Liver (tissue), 9 donors: ENCODE data around the gene CEP68. TPM values are rescaled to one million over a fixed set of nuclear protein-coding genes. Genes with fewer than 3 reads are reported as not detected.

Source experiments
- DNase-seq: peaks from one replicate; pipeline ENCODE4 v3.0.0-alpha.2; 2017; ENCODE audit warnings: low spot score
- H3K27ac ChIP-seq, 2 donors: one replicate each; pipeline ENCODE4 v1.7.0; 2013; ENCODE audit warnings: inconsistent platforms in 2 of 2, low read length in 2 of 2, control low read depth in 1 of 2, low read depth in 1 of 2, mild to moderate bottlenecking in 1 of 2
- H3K27me3 ChIP-seq, 4 donors: one replicate each; pipeline versions ENCODE4 v1.6.1 to v1.7.0; 2013; ENCODE audit warnings: low read length in 3 of 4, inconsistent platforms in 1 of 4, mild to moderate bottlenecking in 1 of 4, moderate library complexity in 1 of 4; ENCODE audit not compliant: control insufficient read depth in 4 of 4, insufficient read depth in 4 of 4
- H3K36me3 ChIP-seq, 4 donors: one replicate each; pipeline versions ENCODE4 v1.6.1 to v1.7.0; 2013; ENCODE audit warnings: low read length in 3 of 4, mild to moderate bottlenecking in 3 of 4, low read depth in 1 of 4, moderate library complexity in 1 of 4; ENCODE audit not compliant: control insufficient read depth in 4 of 4, insufficient read depth in 3 of 4
- H3K4me1 ChIP-seq, 4 donors: one replicate each; pipeline versions ENCODE4 v1.6.1 to v1.7.0; 2013; ENCODE audit warnings: low read length in 3 of 4, mild to moderate bottlenecking in 3 of 4, moderate library complexity in 1 of 4; ENCODE audit not compliant: control insufficient read depth in 4 of 4, insufficient read depth in 4 of 4
- H3K4me3 ChIP-seq, 3 donors: one replicate each; pipeline versions ENCODE4 v1.6.1 to v1.7.0; 2013; ENCODE audit warnings: low read length in 3 of 3, control low read depth in 1 of 3, low read depth in 1 of 3, mild to moderate bottlenecking in 1 of 3
- H3K9ac ChIP-seq, 2 donors: one replicate each; pipeline ENCODE4 v1.7.0; 2013; ENCODE audit warnings: low read length in 2 of 2, mild to moderate bottlenecking in 2 of 2, moderate library complexity in 2 of 2, control low read depth in 1 of 2, low read depth in 1 of 2
- H3K9me3 ChIP-seq, 4 donors: one replicate each; pipeline versions ENCODE4 v1.6.1 to v1.7.0; 2013; ENCODE audit warnings: low read length in 3 of 4; ENCODE audit not compliant: control insufficient read depth in 4 of 4
- ATF3 ChIP-seq: IDR thresholded peaks from 2 replicates; pipeline ENCODE4 v1.6.1; 2016; ENCODE audit warnings: antibody characterized with exemption
- CTCF ChIP-seq: fragments of 150-350 bp; IDR thresholded peaks from 2 replicates; pipeline ENCODE4 v1.5.1; 2017; ENCODE audit warnings: improper control_type of control experiment, low read depth, low read length; ENCODE audit not compliant: missing input control
- EGR1 ChIP-seq, 2 donors: IDR thresholded peaks; 2 replicates each; pipeline ENCODE4 v1.6.1; 2016 to 2018; ENCODE audit warnings: antibody characterized with exemption in 2 of 2, low read depth in 2 of 2
- FOXA1 ChIP-seq: IDR thresholded peaks from 2 replicates; pipeline ENCODE4 v1.6.1; 2016; ENCODE audit warnings: antibody characterized with exemption
- FOXA2 ChIP-seq: IDR thresholded peaks from 2 replicates; pipeline ENCODE4 v1.6.1; 2016; ENCODE audit warnings: antibody characterized with exemption
- GABPA ChIP-seq, 2 donors: IDR thresholded peaks in 1 of 2; conservative IDR thresholded peaks in 1 of 2; 2 replicates each; pipeline ENCODE4 v1.6.1; 2016; ENCODE audit warnings: antibody characterized with exemption in 2 of 2, mild to moderate bottlenecking in 1 of 2, moderate library complexity in 1 of 2
- HNF4A ChIP-seq, 2 donors: conservative IDR thresholded peaks; 2 replicates each; pipeline ENCODE4 v1.6.1; 2016; ENCODE audit warnings: antibody characterized with exemption in 2 of 2, mild to moderate bottlenecking in 2 of 2
- JUND ChIP-seq, 2 donors: IDR thresholded peaks; 2 replicates each; pipeline ENCODE4 v1.6.1; 2016; ENCODE audit warnings: antibody characterized with exemption in 2 of 2
- NR2F2 ChIP-seq: IDR thresholded peaks from 2 replicates; pipeline ENCODE4 v1.6.1; 2016; ENCODE audit warnings: antibody characterized with exemption
- RAD21 ChIP-seq, 2 donors: IDR thresholded peaks; 2 replicates each; pipeline ENCODE4 v1.6.1; 2016; ENCODE audit warnings: antibody characterized with exemption in 2 of 2, mild to moderate bottlenecking in 2 of 2
- REST ChIP-seq: IDR thresholded peaks from 2 replicates; pipeline ENCODE4 v1.6.1; 2016; ENCODE audit warnings: antibody characterized with exemption, mild to moderate bottlenecking
- RXRA ChIP-seq, 2 donors: IDR thresholded peaks; 2 replicates each; pipeline ENCODE4 v1.6.1; 2017 to 2018; ENCODE audit warnings: antibody characterized with exemption in 2 of 2, mild to moderate bottlenecking in 1 of 2
- SP1 ChIP-seq: IDR thresholded peaks from 2 replicates; pipeline ENCODE4 v1.6.1; 2018; ENCODE audit warnings: antibody characterized with exemption, mild to moderate bottlenecking
- TAF1 ChIP-seq: conservative IDR thresholded peaks from 2 replicates; pipeline ENCODE4 v1.6.1; 2016; ENCODE audit warnings: antibody characterized with exemption, mild to moderate bottlenecking
- YY1 ChIP-seq: IDR thresholded peaks from 2 replicates; pipeline ENCODE4 v1.6.1; 2016; ENCODE audit warnings: antibody characterized with exemption, mild to moderate bottlenecking
- ZBTB33 ChIP-seq: IDR thresholded peaks from 2 replicates; pipeline ENCODE4 v1.6.1; 2016; ENCODE audit warnings: antibody characterized with exemption
- WGBS: extraction: QIAGEN DNeasy Blood & Tissue Kit; methylation state at CpG from one replicate; pipeline ENCODE4 v1.1.7; 2013; 5-methylcytosine and 5-hydroxymethylcytosine counted together
- polyA plus RNA-seq, 2 donors: library from polyadenylated mRNA; stranded (reverse) in 1 of 2; unstranded in 1 of 2; fragments of 200-250 nt in 1 of 2; fragments of >200 nt in 1 of 2; fragmentation: Nextera tagmentation in 1 of 2; extraction: Ambion mirVana in 1 of 2; gene quantifications; one replicate each; pipeline versions ENCODE4 v1.2.1 to v1.2.3, GENCODE V29; 2013 to 2015
- total RNA-seq, 2 donors: library from RNA; depleted of rRNA; stranded (reverse); fragments of >200 nt; gene quantifications; one replicate each; pipeline ENCODE4 v1.2.3, GENCODE V29; 2014
- donor health status: healthy.
- donor health status: healthy.
- donor health status: healthy.
- donor health status: healthy.
- donor health status: healthy.

CEP68 gene
- total and polyA plus RNA-seq, 4 donors, result 2.1 to 5.8 (median 4.1) TPM

- Histone ChIP-seq H3K27me3 (no peaks in the 10 kb centered on the region), H3K9me3 (peaks cover 0 to 3% (median 0%) of the 10 kb centered on the region in 4 donors), H3K4me1 (peaks cover 0 to 5% (median 4%) of the 10 kb centered on the region in 4 donors), H3K36me3 (peaks cover 0 to 3% (median 0%) of the 10 kb centered on the region in 4 donors), H3K9ac (no peak overlapping the region), H3K27ac (no peak overlapping the region), H3K4me3 (no peak overlapping the region)
- TF ChIP-seq ZBTB33, result no peak
- no peak for TF ChIP-seq CTCF
- TF ChIP-seq HNF4A (conservative IDR thresholded peaks at IDR 0.05), result no peak
- no peak for TF ChIP-seq TAF1
- no peak for TF ChIP-seq JUND (IDR thresholded peaks at IDR 0.05)
- no peak for TF ChIP-seq NR2F2
- TF ChIP-seq SP1, result no peak
- no peak for TF ChIP-seq EGR1 (IDR thresholded peaks at IDR 0.05; ENCODE audit: low read depth in 2 of 2)
- 82% methylated on average over 2 of the region's 2 CpGs for WGBS
- DNase-seq, result no peak
Measured at GRCh38 chr2:65043001-65043400, 13.2 kb upstream of the CEP68 start.

GRCh38 chr2:65044097-65044735 lies 12.0 kb upstream of the CEP68 start:
- Histone ChIP-seq H3K9me3 (peaks cover 0 to 3% (median 0%) of the 10 kb centered on the region in 4 donors), H3K27me3 (no peaks in the 10 kb centered on the region), H3K4me3 (no peak overlapping the region), H3K27ac (no peak overlapping the region), H3K4me1 (peaks cover 0 to 5% (median 4%) of the 10 kb centered on the region in 4 donors), H3K36me3 (peaks cover 0 to 3% (median 0%) of the 10 kb centered on the region in 4 donors), H3K9ac (no peak overlapping the region)
- WGBS, result 91% methylated on average over 7 of the region's 7 CpGs
- TF ChIP-seq FOXA1 (no peak), JUND (IDR thresholded peaks at IDR 0.05) (no peak), RXRA (IDR thresholded peaks at IDR 0.05) (no peak), FOXA2 (no peak), ATF3 (no peak), RAD21 (IDR thresholded peaks at IDR 0.05) (no peak), SP1 (no peak), TAF1 (no peak), EGR1 (IDR thresholded peaks at IDR 0.05; ENCODE audit: low read depth in 2 of 2) (no peak), REST (no peak), GABPA (IDR thresholded peaks at IDR 0.05 in 1 of 2, conservative IDR thresholded peaks at IDR 0.05 in 1 of 2) (no peak), ZBTB33 (no peak), HNF4A (conservative IDR thresholded peaks at IDR 0.05) (no peak), YY1 (no peak)
- DNase-seq, result no peak
